ACHN (cell line): ENCODE measurements around the gene METTL9.
"Not testable (repeated sequence)": the region's sequence is repeated elsewhere in the genome, so short reads cannot be mapped to it uniquely, and the experiment has no call there.

Experiments used
- DNase-seq: peaks from one replicate; pipeline ENCODE4 v3.0.0-alpha.2; 2015
- in situ Hi-C: cut with HindIII; loops from 2 replicates; pipeline ENCODE4 v1.10.0; 2017; ENCODE audit warnings: low sequenced_read_pairs, low pct_ligation_motif_present, low pct_unique_long_range_greater_than_20kb

The METTL9 gene

DNA sequence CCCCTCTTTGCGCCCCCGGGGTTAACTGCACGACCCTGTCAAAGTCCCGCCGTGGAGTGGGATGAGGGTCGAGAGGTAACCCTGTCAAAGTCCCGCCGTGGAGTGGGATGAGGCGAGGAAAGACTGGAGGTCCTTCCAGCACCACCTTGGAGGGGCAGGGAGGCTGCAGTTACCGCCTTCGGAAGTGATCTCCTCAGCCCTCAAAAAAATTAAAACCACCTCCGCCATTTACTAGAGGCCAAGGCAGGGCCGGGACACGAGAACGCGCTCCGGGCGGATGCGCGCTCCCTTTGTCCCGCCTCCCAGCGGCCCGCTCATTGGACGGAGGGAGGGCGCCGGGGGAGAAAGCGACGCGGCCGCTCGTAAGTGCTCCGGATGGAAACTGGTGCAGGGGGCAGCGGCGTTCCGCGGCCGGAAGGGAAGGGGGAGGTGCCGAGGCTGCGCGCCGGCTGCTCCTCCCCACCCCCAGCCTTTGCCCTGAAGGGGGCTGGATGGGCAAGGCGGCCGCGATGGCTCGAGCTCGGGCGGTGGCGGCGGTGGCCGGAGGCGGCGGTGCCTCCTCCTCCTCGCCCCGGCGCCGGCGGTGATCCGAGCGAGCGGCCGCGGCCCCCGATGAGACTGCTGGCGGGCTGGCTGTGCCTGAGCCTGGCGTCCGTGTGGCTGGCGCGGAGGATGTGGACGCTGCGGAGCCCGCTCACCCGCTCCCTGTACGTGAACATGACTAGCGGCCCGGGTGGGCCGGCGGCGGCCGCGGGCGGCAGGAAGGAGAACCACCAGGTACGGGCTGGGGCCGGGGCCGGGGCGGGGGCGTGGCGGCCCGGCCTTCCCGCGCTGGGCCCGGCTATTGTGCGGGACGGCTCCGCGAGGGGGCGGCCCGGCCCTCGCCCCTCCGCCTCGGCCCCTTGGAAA, at the start of gene METTL9:
TSS of gene METTL9 (plus strand) at position 456 of the 909 bp plus-strand sequence. CDS start at position 613, 157 bp downstream.
- in situ Hi-C loops = no loop called here

DNA sequence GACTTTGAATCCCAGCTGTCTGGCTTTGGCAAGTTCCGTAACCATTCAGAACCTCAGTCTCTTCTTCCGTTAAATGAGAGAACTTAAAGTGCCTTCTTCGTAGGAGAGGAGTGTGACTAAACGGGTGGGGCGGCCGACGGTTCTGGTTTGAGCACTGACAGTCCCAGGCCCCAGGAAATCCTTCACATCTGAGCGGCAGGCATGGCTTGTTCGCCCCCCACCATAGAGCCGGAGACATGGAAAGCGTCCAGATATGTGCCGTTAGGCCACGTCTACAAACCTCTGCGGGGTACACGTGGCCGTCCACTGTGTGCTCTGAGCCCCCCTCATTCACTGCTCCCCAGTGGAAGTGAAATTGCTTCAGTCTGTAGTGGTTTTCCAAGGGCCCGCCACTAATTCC, 49.4 kb upstream of the METTL9 start:
- DNase-seq, in situ Hi-C loops: not testable (repeated sequence)

More for the DNA sequence above, at the start of gene METTL9:
- peak; percentile 96 for DNase-seq

DNA sequence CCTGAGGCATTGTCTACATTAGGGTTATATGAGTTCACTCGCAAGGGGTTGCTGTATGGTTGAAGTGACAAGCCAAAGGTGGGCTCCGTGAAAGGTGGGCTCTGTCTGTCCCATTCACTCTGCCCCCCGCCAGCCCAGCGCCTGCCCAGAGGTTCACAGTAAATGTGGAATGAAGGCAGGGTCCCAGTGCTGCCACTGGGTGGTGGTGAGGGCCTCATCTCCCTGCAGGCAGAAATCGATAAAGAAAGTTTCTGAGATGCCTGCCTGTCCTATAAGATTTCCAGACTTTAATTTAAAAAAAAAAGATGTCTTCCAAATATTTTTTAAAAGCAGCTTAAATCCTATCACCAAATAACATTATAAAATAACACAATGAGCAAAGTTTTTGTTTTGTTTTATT, 48.9 kb upstream of the METTL9 start:
- DNase-seq, in situ Hi-C loops: not testable (repeated sequence)

DNA sequence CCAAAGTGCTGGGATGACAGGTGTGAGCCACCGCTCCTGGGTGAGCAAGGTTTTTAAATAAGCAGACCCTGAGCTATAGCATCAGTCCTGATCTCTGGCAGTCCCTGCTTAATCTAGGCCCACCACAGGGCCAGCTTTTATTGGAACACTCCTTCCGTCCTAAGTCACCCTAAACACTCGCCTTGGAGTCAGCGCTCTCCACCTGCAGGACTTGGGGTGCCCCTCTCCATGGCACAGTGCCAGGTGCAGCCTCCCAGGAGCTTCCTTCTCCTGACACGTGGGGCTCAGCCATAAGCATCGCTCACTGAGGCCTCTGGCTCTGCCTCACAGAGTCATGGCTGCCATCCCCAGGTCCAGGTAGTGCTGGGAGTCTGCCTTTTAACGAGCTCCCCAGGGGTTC, 48.3 kb upstream of the METTL9 start:
- in situ Hi-C loops, DNase-seq: not testable (repeated sequence)

DNA sequence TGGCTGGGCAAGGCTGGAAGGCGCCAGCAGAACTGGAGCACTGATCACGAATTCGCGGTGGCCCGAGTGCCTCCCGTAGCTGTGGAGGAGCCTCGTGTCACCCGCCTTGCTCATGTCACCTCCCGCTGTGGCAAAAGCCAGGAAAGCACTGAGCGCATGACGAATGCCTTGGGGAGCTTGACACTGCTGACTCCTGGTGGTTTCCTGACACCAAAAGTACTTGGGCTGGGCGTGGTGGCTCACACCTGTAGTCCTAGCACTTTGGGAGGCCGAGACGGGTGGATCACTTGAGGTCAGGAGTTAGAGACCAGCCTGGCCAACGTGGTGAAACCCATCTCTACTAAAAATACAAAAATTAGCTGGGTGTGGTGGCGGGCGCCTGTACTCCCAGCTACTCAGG, 47.8 kb upstream of the METTL9 start:
- DNase-seq, in situ Hi-C loops: not testable (repeated sequence)

DNA sequence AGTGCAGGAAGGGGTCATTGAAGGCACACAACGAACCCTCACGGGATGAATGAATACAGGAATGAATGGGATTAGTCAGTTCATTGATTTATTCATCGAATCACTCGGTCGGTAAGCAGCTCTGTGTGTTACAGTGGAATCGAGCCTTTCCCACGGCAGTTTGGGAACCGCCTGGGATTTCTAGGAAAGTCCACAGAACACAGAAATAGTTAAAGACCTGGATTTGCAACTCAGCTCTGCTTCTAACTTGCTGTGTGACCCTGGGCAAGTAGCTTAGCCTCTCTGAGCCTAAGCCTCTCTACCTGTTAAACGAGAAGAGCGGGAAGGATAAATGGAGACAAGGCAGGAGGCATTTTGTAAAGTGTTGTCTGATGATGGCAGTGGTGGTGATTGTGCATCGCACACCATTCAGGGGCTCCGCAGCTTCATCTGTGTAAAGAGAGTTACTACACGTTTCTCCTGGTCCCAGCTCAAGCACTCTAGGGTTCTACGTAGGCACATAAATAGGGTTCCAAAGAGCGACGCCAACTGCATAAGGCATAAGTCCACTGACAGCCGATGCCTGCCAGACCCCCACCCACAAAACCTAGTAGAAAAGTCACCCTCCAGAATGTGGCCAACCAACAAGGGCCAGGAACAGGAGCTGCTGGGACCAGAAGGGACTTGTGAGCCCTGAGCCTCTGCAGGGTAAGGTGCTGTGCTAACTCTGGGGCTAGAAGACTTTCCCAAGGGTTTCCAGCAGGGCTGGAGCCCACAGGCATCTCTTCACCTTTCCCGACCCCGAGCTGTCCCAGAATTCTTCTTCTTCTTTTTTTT, 45.7 kb upstream of the METTL9 start:
- DNase-seq, in situ Hi-C loops: not testable (repeated sequence)

DNA sequence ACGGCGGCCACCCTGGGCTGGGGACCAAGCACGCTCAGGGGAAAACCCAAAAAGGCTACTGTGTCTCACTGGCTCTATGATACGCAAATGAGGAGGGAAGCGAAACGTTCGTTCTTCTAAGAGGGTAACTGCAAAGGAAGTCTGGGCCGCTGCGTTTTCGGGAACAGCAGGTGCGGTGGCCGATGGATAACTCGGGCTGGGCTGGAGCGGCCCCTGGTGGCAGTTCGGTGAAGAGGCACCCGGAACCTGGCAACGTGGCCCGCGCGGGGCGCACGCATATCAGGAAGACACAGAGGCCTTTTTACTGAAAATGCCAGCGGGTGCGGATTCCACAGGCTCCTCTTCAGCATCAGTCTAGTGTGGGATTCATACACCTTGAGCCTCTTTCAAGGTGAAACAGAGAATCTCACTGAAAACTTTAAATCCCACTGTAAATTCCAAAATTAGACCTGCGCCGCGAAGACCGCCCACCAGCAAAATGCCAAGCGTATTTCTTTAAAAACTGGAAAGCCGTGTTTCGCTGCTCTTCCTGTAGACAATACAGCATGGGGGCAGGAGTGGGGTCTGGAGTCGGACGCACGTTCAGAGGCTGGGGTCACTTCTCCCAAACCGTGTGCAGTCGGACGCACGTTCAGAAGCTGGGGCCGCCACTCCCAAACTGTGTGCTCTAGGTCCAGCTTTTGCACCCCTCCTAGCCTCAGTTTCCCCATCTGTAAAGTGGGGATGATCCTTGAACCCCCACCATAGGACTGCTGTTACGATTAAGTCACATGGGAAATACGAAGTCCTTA, 44.4 kb upstream of the METTL9 start:
- in situ Hi-C loops = no loop called here
- peak; percentile 88 for DNase-seq

DNA sequence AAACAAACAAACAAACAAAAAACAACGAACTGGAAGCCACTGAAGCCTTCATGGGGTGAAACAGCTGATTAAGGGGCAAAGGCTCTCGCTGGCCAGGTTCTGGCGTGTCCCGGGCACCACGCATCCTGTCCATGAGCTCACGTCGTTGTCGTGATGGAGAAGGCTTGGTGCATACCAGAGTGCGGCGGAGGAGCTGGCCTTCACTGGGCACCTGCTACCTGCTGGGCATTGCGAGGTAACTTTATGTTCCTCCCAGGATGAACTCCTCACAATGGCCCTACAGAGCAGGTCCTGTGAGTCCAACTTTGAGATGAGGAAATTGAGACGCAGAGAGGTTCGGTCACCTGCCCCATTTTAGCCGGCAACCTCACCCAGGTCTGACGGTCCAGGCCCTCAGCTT, 43.8 kb upstream of the METTL9 start:
- in situ Hi-C loops = not testable (repeated sequence)

DNA sequence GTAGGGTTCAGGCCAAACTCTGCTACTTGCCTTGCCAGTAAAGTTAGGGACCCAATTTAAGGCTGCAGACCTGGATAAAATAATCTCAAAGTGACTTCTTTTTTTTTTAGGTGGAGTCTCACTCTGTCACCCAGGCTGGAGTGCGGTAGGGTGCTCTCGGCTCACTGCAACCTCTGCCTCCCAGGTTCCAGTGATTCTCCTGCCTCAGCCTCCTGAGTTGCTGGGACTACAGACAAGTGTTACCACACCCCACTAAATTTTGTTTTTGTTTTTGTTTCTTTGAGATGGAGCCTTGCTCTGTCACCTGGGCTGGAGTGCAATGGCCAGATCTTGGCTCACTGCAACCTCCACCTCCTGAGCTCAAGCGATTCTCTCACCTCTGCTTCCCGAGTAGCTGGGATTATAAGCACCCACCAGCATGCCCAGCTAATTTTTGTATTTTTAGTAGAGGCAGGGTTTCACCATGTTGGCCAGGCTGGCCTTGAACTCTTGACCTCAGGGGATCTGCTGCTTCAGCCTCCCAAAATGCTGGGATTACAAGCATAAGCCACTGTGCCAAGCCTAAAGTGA, 43.3 kb upstream of the METTL9 start:
- in situ Hi-C loops, DNase-seq: not testable (repeated sequence)

More for the DNA sequence above, 43.8 kb upstream of the METTL9 start:
- not testable (repeated sequence) for DNase-seq

DNA sequence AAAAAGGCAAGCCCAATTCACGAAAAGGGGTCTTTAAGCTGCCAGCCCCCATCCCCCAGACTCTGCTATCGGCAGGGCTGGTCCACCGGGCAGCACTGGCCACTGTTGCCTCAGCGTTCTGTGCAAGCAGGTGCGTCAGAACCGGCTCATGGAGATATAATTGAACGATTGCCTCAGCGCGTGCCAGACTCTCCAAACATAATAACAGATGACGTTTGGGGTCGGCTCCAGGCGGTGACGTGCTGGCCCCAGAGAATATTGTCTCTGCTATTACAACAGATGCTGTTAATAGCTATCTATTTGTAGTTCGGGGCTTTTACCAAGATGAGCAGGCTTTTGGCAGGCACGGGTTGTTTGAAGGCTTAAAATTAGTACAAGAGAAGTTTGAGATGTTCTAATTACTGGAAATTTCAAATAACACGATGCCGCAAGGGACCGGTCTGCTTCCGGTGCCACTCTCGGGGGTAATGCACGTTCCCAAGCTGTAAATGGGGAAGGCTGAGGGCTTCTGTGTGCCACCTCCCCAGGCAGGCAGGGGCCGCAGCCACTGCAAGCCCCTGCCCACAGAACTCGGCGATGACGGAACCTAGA, 42.6 kb upstream of the METTL9 start:
- DNase-seq, in situ Hi-C loops: not testable (repeated sequence)

DNA sequence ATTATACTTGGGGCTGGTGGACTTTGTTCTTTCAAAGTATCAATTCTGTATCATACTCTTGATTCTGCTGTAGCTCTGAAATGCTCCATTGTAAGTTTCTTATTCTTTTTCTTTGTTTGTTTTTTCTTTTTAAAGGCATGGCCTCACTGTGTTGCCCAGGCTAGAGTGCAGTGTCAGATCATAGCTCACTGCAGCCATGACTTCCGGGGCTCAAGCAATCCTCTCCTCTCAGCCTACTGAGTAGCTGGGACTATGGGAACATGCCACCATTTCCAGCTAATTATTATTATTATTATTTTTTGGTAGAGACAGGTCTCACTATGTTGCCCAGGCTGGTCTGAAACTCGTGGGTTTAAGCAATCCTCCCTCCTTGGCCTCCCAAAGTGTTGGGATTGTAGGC, 38.9 kb upstream of the METTL9 start:
- in situ Hi-C loops = no loop called here
- no peak for DNase-seq

DNA sequence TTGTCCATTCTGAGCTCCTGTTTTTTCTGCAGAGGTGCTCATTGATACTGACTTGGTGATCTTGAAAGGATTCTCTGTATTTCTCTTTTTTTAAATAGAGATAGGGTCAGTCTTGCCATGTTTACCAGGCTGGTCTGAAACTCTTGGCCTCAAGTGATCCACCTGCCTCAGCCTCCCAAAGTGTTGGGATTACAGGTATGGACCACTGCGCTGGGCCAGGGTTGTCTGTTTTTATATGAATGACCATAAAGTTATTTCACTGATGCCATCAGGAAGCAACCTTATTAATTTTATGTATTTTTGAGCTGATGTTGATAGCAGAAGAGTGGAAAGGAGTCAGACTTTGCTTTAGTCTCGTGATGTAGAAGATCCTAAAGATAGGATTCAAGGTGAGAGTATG, 35.7 kb upstream of the METTL9 start:
- no peak for DNase-seq
- in situ Hi-C loops = no loop called here

DNA sequence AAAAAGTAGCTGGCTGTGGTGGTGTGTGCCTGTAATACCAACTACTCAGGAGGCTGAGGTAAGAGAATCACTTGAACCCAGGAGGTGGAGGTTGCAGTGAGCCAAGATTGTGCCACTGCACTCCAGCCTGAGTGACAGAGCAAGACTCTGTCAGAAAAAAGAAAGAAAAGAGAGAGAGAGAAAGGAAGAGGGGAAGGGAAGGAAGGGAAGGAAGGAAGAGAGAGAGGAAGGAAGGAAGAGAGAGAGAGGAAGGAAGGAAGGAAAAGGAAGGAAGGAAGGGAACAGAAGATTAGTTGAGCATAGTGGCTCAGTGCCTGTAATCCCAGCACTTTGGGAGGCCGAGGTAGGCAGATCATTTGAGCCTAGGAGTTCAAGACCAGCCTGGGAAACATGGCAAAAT, 35.0 kb upstream of the METTL9 start:
- in situ Hi-C loops, DNase-seq: not testable (repeated sequence)

DNA sequence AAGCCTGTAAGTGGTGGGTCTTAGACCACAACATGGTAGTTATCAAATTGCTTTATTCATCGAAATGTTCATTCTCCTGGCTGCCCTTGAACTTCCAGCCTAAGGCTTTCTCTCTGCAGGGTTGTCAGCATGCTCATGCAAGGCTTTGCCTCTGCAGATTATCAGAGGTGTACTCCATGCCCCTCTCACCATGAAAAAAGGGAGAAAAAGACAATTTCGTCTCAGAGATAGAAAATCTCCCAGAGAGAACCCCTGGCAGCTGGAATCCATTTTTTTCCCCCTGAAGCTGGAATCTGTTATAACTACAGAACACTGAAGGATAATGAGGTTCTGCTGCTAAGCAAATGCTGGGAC, 33.9 kb upstream of the METTL9 start:
- in situ Hi-C loops = no loop called here
- DNase-seq = no peak

DNA sequence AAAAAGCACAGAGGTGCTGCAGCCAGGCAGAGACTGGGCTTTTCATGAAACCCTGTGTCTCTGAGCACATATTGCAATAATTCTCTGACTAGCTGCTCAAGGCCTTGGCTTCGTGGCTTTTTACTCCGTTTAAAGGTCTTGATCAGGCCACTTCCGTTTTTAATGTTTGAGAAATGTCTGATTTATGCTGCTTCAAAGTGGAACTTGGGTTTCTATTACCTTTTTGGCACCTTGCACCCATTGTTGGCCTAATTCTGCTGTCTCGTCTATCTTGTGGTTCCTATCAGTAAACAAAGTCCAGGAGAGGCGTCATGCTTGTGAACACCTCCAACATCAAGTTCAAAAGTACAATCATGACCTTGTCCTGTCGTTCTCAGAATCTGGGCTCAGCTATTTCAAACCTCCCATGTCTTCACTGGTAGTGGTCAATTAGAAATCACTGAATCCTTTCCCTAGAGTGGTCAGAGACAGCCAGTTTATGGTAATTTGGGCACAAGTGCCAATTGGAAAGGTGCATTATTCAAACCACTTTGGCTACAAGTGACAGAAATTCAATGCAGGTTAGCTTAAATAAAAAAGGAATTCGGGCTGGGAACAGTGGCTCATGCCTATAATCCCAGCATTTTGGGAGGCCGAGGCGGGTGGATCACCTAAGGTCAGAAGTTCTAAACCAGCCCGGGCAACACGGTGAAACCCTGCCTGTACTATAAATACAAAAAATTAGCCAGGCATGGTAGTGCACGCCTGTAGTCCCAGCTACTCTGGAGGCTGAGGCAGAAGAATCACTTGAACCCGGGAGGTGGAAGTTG, 33.3 kb upstream of the METTL9 start:
- in situ Hi-C loops = no loop called here

DNA sequence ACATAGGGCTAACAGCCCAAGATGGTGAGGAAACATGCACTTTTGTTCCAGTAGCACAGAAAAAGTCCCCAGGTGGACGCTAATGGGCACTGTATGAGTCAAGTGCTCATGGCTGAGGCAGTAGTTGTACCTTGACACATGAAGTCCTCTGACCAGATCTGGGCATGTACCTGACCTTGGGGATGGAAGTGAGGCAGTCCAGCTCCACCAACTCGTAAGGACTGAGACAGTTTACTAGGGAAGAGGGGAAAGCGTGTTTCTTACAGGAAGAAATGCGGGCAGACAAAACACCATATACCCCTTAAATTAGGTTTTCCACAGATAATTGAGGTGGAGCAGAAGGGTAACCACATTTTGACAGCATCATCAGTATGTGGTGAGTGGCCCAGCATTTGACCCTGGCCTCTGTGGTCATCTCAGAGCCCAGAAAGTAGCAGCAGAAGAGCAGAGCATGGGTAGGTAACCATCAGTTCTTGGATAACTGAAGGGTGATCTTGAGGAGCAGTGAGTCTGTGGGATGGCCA, 32.4 kb upstream of the METTL9 start:
- in situ Hi-C loops = no loop called here
- DNase-seq = no peak

More for the DNA sequence above, 33.3 kb upstream of the METTL9 start:
- DNase-seq = no peak

DNA sequence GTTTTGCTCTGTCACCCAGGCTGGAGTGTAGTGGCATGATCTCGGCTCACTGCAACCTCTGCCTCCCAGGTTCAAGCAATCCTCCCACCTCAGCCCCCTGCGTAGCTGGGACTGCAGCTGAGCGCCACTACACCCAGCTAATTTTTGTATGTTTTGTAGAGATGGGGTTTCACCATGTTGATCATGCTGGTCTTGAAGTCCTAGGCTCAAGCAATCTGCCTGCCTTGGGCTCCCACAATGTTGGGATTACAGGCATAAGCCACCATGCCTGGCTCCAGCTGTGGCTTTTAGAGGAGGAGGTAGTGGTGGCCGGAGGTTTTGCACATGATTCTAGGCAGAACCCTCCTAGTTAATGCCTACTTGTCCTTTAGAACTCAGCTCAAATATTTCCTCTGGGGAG, 31.9 kb upstream of the METTL9 start:
- in situ Hi-C loops, DNase-seq: not testable (repeated sequence)
